HG02840 (cell line): ENCODE data around the gene SF3B2.
"Not testable (repeated sequence)": the region's sequence is repeated elsewhere in the genome, so short reads cannot be mapped to it uniquely, and the experiment has no call there.

ENCODE experiments used
- ATAC-seq: cut with Tn5 transposase; IDR thresholded peaks from one replicate; pipeline ENCODE4 v1.9.1; 2021; ENCODE audit warnings: mild to moderate bottlenecking, moderate library complexity, moderate number of reproducible peaks; ENCODE audit not compliant: unreplicated experiment, low FRiP score

The SF3B2 gene

GRCh38 chr11:66051766-66052663 is at the start of gene SF3B2:
Gene SF3B2, plus strand, starts transcription at chr11:66052364. Its CDS starts 21 bp downstream, at chr11:66052385.
- peak; percentile 88 for ATAC-seq

GRCh38 chr11:66002648-66003225 is 49.4 kb upstream of the SF3B2 start:
- ATAC-seq, result peak; percentile 36

GRCh38 chr11:66003291-66003690 is 48.9 kb upstream of the SF3B2 start:
- no peak for ATAC-seq

- no peak for ATAC-seq
Observed at GRCh38 chr11:66004186-66004585, 48.0 kb upstream of the SF3B2 start.

- ATAC-seq, result no peak
Observed at GRCh38 chr11:66006134-66006890, 45.9 kb upstream of the SF3B2 start.

GRCh38 chr11:66006891-66007176 is 45.3 kb upstream of the SF3B2 start:
- ATAC-seq, result no peak

- ATAC-seq, result no peak
Observed at GRCh38 chr11:66007201-66007634, 44.9 kb upstream of the SF3B2 start.

- no peak for ATAC-seq
Observed at GRCh38 chr11:66008095-66008467, 44.1 kb upstream of the SF3B2 start.

GRCh38 chr11:66008468-66009101 is 43.6 kb upstream of the SF3B2 start:
- ATAC-seq, result no peak

GRCh38 chr11:66010036-66010435 is 42.1 kb upstream of the SF3B2 start:
- ATAC-seq, result not testable (repeated sequence)

- no peak for ATAC-seq
Observed at GRCh38 chr11:66011239-66011784, 40.9 kb upstream of the SF3B2 start.

- no peak for ATAC-seq
Observed at GRCh38 chr11:66011785-66012303, 40.3 kb upstream of the SF3B2 start, which contains the start of gene CST6. Gene CST6, plus strand, starts transcription at chr11:66012008. Its CDS starts 37 bp downstream, at chr11:66012045.

- ATAC-seq, result no peak
Observed at GRCh38 chr11:66012371-66012945, 39.7 kb upstream of the SF3B2 start.

- ATAC-seq, result no peak
Observed at GRCh38 chr11:66012946-66013761, 39.0 kb upstream of the SF3B2 start.

- ATAC-seq, result no peak
Observed at GRCh38 chr11:66013762-66014100, 38.4 kb upstream of the SF3B2 start.

GRCh38 chr11:66014804-66015453 is 37.2 kb upstream of the SF3B2 start:
- no peak for ATAC-seq

- no peak for ATAC-seq
Observed at GRCh38 chr11:66015454-66015881, 36.7 kb upstream of the SF3B2 start.

GRCh38 chr11:66015936-66016792 is 36.0 kb upstream of the SF3B2 start:
- ATAC-seq, result no peak
